ENCODE data around the gene CATSPERB.

- TF ChIP-seq CTCF (IDR thresholded peaks at IDR 0.05) (no peak), POLR2A (IDR thresholded peaks at IDR 0.05) (no peak)
Measured at GRCh38 chr14:91669867-91670266, 62.0 kb downstream of the CATSPERB start.

Measured in tibial nerve (tissue), 3 donors.